ENCODE data around the gene MSANTD2. TPM values are rescaled to one million over a fixed set of nuclear protein-coding genes. Genes with fewer than 3 reads are reported as not detected.

MSANTD2 gene
- polyA plus RNA-seq, 1 of the 3 experiments (the other 2 are of a cell fraction): 6.4 TPM

DNA sequence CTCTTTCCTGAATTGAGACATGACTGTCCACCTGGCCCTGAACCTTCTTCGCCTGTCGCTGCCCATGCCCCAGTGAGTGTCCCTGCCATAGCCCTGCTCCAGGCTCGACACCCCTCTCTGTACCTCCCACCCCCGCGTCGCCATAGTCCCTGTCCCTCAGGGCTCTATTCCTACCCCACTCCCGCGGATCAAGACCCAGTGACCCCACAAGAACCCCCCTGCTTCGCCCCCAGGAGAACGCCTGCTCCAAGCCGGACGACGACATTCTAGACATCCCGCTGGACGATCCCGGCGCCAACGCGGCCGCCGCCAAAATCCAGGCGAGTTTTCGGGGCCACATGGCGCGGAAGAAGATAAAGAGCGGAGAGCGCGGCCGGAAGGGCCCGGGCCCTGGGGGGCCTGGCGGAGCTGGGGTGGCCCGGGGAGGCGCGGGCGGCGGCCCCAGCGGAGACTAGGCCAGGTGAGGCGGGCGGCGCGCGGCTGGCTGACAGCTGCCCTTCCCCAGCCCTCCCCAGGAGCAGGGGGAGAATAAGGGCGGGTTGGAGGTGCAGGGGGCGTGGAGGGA, 54.9 kb downstream of the MSANTD2 start:
- H2AFZ ChIP-seq (ENCODE audit: low read depth): no peak overlapping the region
- ChIA-PET POLR2A (no interaction called here), CTCF (interaction anchor here (0.9 to 4.8 kb wide), 8 partner anchors 13 to 76 kb away, joined by 3 to 28 read pairs (median 4); partner anchors contain the start of genes ESAM and MSANTD2)
- H3K27me3 ChIP-seq (ENCODE audit: insufficient read depth): no peaks in the 10 kb centered on the region
- H3K4me1 ChIP-seq (ENCODE audit: control insufficient read depth in 1 of 2, insufficient read depth in 2 of 2, low read depth in 1 of 2, low read length in 1 of 2): peaks cover 0 to 4% of the 10 kb centered on the region in 2 experiments; a peak in 2 of 4 replicates
- no peak for DNase-seq
- TF ChIP-seq ZBTB33 (IDR thresholded peaks at IDR 0.05; ENCODE audit: borderline replicate concordance, low read depth) (no peak), PBX3 (IDR thresholded peaks at IDR 0.05) (no peak), NRF1 (IDR thresholded peaks at IDR 0.05; ENCODE audit: low read depth, low read length) (no peak), RCOR1 (IDR thresholded peaks at IDR 0.05; ENCODE audit: low read length) (no peak), CTCF (IDR thresholded peaks at IDR 0.05) (no peak), REST (IDR thresholded peaks at IDR 0.05; ENCODE audit: low read depth, low read length) (no peak), RAD21 (IDR thresholded peaks at IDR 0.05; ENCODE audit: low read length) (no peak), NFIC (IDR thresholded peaks at IDR 0.05; ENCODE audit: borderline replicate concordance) (no peak), JUND (IDR thresholded peaks at IDR 0.05) (no peak), MEF2A (IDR thresholded peaks at IDR 0.05; ENCODE audit: borderline replicate concordance, low read depth) (no peak)
- TF ChIP-seq, protein P1, sequence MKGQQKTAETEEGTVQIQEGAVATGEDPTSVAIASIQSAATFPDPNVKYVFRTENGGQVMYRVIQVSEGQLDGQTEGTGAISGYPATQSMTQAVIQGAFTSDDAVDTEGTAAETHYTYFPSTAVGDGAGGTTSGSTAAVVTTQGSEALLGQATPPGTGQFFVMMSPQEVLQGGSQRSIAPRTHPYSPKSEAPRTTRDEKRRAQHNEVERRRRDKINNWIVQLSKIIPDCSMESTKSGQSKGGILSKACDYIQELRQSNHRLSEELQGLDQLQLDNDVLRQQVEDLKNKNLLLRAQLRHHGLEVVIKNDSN (IDR thresholded peaks at IDR 0.05; ENCODE audit: borderline replicate concordance, low read depth): no peak
- no peaks in the 10 kb centered on the region for H3K36me3 ChIP-seq (replicated peaks in 1 of 2; ENCODE audit: control insufficient read depth in 1 of 2, insufficient read depth in 2 of 2, low read length in 1 of 2)
- 80% methylated on average over 44 of the region's 44 CpGs for WGBS (ENCODE audit: low lambda C conversion rate)
- no peak overlapping the region for H3K27ac ChIP-seq (ENCODE audit: low read depth in 2 of 2, low read length in 1 of 2)
- H3K4me3 ChIP-seq (ENCODE audit: low read depth in 2 of 2, low read length in 1 of 2): no peak overlapping the region
- no peaks in the 10 kb centered on the region for H3K79me2 ChIP-seq (ENCODE audit: insufficient read depth)
- peaks cover 3% of the 10 kb centered on the region for H3F3A ChIP-seq (replicated peaks; ENCODE audit: insufficient read depth)
- H3K9ac ChIP-seq: no peak overlapping the region
- H3K9me3 ChIP-seq: no peaks in the 10 kb centered on the region
- no peaks in the 10 kb centered on the region for H4K20me1 ChIP-seq (ENCODE audit: insufficient read depth)
- no peaks in the 10 kb centered on the region for H3K9me2 ChIP-seq
- no peak overlapping the region for H3K4me2 ChIP-seq

Data from SK-N-SH (cell line).